HL-60/S4 (cell line): ENCODE data around the gene CFAP73.
"Not testable (repeated sequence)": the region's sequence is repeated elsewhere in the genome, so short reads cannot be mapped to it uniquely, and the experiment has no call there.

Experiments used
- in situ Hi-C: fragments of 300-500 bp; cut with MboI; formaldehyde crosslinking; loops from 2 replicates; pipeline ENCODE4 v1.14.3; 2022; ENCODE audit warnings: low sequenced_read_pairs

The CFAP73 gene

DNA sequence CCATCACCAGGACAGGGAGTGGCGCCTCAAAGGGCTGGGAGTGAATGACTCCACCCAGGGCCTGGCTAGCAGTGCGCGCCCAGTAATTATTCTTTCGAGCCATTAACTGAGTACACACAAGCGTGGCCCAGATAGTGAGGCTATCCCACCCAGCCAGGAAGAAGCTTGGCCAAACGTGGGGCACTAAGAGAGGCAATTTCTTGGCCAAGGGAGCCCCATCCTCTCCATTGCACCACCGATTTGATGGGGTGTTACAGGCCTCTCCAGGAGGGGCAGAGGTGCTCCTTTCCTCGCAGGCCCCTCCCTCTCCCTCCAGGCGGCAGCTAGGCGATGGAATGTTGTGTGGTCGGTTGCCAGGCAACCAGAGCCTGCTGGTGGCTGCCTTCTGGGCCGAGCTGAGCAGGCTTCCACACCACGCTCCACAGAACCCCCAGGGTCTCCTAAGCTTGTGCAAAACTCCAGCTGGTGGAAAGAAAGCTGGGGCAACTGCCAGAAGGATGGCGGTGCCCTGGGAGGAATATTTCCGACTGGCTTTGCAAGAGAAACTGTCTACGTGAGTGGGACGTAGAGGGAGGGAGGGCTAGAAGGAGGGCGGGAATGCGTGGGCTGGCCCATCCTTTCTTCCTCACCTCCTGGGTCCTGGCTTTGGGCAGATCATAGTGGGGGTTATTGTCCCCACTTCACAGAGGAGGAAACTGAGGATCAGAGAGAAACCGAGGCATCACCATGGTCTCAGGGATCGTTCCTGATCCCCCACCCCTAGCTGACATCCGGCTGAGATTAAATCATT lies at the start of gene CFAP73:
Gene CFAP73 (plus strand): TSS at position 364 of the 790 bp plus-strand sequence. CDS start 134 bp downstream, at position 498.
- in situ Hi-C loops = no loop called here

DNA sequence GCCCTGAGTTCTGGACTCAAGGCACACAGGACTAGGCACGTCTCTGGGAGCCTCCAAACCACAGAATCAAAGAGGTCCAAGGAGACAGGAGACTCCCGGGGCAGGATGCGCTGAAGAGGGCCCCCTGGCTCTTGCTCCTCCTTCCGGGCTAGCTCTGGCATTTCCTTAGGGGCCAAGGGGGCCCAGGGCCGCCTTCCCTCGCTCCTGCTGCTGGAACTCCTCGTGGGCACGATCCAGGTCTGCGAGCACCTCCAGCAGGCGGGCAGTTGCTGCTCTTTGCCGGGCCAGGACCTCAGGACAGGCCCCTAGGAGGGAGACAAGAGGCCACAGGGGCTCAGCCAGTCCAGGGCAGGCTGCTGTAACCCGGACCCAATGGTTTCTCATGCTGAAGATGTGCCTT lies 49.8 kb upstream of the CFAP73 start:
- in situ Hi-C loops = no loop called here

DNA sequence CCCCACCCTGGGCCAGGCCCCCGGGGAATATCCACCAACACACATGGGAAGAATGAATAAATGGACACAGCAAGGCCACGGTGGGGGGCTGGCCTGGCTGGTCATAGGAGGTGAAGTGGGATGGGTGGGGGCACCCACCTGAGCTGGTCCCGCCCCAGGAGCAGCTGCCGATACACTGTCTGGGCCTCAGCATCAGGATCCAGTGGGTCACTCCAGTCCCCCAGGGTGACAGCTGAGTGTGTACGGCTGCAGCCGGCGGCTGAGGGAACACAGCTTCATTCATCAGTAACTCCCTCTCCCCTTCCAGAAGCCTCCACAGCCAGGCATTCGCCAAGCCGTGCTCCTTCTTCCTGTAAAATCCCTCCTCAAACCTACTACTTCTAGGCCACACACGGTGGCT lies 47.8 kb upstream of the CFAP73 start:
- in situ Hi-C loops = no loop called here

DNA sequence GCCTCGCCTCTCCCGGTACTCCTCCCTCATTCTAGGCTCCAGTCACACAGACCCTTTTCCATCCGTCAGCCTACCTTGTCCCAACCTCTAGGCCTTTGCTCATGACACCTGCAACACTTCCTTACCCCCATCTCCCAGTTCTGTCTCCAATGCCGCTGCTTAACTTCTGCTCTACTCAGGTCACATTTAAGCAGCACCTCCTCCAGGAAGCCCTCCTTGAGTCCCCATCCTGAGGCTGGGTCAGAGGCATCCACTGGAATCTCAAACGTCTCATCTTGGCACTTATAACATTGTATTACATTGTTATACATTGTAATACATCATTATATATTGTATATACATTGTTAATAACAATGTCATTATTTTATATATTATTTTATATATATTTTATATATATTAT lies 46.7 kb upstream of the CFAP73 start:
- in situ Hi-C loops = no loop called here

DNA sequence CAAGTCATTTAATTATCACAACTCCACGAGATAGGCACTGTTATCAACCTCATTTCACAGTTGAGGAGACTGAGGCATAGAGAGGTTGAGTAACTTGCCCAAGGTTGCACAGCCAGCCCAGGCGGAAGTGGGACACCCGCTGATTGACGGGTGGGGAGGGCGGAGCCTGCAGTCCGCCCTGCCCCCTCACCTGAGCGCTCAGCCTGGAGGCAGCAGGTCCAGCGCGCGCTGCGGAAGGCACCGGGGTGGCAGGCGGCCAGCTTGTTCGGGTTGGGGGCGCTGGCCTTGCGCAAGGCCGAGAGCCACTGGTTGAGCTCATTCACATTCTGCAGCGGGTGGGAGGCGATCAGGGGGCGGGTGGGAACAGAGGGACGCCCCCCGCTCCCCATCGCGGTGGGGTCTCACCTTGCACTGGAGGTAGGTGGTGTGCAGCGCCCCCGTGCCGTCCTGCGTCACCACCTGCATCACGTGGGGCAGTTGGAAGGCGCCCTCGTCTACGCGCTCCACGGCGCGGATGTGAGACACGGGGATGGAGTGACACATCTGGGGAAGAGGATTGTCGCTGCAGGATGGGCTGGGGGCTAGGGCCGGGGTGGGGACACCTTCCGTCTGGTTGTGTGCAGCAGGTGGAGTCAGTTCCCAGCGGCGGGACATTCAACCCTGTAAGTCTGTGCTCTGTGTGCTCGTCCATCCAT lies 45.6 kb upstream of the CFAP73 start:
- in situ Hi-C loops = no loop called here

DNA sequence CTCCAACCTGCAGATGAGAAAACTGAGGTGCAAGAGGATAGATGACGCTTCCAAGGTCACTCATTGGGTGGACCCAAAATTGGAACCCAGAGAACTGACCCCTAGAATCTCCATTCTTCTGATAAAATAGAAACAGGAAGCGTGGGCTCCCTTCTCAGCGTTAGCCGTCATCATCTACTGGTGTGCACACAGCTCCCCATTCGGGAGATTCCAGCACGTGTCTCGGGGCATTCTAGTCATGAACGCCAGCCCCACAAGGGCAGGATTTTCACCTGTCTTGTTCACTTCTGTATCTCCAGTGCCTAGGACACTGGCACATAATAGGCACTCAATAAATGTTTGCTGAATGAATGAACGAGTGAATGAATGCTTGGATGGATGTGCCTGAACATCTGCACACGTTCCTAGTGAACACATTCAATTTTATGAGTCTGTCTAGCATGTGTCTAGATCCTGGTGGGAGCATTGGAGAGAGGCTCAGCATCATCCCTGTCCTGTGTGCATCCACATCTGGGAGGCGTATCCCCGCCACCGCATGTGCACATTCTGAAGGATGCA lies 44.5 kb upstream of the CFAP73 start:
- in situ Hi-C loops = no loop called here

DNA sequence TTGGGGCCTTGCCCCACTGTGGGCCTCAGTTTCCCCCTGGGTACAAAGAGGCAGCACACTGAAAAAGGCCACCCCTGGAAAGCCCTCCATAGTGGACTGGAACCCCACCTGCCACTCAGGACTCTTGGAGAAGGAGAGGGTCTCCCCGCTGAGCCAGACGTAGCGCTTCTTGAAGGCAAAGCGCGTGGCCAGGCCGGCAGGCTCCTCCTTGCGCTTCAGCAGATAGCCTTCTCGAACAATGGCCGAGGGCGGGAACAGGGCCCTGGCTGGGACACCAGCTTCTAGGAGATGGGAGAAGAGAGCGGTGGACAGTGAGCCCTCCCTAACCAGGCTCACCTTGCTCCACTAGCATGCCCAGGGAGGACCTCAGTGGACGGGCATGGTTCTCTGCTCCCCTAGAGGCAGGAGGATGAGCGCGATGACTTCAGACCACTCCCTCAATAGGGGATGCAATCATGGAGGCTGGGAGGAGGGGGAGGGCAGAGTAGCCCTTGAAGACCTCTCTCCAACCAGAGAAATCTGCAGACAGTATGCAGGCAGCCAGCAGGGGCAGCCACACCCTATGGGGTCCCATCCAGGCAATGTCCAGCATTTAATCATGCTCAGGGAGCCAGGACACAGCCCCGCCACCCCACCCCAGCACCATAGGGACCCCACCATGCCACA lies 43.8 kb upstream of the CFAP73 start:
- in situ Hi-C loops = no loop called here

DNA sequence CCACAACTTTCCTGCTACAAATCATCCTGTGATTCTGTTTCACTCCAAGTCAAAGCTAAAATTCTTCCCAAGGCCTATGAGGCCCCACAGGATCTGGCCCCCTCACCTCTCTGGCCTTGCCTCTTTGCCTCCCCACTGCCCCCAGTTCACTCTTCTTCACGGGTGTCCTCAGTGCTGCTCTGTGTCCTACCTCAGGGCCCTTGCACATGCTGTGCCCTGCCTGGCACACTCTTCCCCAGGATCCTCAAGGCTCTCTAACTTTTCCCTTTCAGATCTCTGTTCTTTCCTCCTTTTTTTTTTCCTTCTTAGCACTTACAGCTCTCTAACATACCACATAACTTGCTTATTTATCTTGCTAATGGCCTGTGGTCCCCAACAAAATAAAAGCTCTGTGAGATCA lies 43.2 kb upstream of the CFAP73 start:
- in situ Hi-C loops = no loop called here

DNA sequence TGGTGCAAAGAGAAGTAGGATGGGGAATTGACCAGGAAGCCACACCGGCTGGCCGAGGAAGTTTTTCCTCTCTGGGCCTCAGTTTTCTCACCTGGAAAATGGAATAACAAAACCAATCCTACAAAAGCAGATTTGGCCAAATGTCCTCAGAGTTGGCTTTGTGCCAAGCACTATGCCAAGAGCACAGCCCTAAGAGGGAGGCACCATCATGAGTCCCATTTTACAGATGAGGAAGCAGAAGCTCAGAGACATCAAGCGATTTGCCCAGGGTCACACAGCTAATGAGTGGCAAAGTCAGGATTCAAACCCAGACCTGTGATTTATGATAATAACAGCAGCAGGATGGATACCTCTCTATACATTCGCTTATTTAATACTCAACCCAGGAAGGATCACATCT lies 41.2 kb upstream of the CFAP73 start:
- in situ Hi-C loops = no loop called here

DNA sequence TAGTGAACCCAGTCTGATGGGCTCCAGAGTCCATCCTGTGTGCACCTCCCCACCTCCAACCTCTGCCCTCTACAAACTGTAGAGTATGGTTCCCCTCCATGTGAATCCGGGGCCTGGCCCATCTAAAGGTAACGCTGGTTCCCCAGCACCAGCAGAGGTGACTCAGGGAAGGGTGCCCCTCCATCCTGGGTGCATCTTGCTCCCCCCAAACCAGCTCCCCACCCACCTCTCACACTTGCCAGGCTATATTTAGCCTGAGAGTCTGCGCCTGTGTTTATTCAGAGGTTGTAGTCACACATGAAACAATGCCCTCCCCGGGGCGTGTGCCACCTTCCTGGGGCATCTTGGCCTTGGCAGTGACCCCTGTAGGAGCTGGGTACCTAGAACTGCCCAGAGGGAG lies 40.2 kb upstream of the CFAP73 start:
- in situ Hi-C loops = no loop called here

DNA sequence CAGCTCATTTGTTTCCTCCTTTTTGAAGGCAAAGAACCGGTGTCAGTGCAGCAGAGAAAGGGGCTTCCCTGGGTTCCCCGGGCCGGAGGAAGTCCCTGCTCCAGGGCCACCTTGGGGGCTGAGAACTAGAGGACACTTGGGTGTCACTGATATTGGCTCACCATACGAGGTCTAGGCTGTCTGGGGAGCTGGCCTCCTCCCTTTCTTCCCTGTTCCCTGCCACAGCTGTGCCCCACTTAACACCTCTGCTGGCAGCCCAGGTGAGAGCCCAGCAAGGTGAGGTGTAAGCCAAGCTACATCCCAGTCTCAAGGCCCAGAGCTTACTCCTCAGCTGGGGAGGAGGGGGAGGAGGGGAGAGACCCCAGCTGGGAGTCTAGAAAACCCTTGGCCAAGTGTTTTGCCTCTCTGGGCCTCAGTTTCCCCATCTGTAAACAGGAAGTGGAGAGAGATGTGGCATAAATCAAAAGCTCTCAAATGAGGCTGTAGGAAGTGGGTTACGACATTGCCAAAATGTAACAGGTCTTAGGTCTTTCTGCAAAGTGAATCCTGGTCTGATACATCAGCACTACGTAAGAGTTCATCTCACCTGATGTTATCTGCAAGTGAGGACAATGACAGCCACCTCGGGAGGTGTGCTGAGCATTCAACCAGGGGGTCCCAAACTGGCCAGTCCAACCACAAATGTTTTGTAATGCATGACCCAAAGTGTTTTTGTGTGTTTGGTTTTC lies 39.5 kb upstream of the CFAP73 start:
- in situ Hi-C loops = no loop called here

DNA sequence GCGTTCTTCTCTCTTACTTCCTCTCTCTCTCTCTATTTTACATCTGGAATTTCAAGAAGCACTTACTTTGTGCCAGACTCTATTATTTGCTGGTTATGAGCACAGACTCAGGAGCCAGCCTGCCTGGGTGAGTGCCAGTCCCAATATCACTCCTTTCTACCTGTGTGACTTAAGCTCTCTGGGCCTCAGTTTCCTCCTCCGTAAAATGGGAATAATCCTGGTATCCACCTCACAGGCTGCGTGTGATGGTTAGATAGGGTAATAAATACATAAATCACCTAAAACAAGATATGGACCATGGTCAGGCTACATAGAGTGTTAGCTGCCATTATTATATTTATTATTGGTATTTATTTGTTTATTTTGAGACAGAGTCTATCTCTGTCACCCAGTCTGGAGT lies 38.3 kb upstream of the CFAP73 start:
- in situ Hi-C loops = no loop called here

DNA sequence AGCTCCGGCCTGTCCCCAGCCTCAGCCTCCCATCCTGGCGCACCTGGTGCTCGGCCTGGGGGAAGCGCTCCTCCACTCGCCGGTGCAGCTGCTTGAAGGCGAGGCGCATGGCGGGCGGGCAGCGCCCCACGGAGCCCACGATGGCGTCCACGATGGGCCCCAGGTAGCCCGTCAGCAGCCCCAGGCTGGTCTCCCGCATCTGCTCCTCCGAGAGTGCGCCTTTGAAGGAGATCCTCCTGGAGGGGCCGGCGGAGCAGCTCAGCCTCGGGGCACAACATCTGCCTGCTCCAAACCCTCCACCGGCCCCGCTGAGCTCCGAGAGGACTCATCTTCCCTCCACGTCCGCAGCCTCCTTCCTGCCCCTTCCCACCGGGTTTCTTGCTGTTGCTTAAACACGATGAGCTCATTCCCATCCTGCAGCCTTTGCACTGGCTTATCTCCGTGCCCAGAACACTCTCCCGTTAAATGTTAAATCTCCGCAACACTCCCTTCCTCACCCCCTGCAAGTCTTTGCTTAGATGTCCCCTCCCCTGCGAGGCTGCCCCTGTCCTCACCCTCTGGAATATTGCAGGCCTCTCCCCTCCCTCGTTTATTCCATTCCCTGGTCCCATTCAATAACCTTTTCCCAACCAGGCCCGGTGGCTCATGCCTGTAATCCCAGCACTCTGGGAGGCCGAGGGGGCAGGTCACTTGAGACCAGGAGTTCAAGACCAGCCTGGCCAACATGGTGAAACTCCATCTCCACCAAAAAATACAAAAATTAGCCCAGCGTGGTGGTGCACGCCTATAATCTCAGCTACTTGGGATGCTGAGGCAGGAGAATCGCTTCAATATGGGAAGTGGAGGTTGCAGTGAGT lies 37.3 kb upstream of the CFAP73 start:
- in situ Hi-C loops = no loop called here

DNA sequence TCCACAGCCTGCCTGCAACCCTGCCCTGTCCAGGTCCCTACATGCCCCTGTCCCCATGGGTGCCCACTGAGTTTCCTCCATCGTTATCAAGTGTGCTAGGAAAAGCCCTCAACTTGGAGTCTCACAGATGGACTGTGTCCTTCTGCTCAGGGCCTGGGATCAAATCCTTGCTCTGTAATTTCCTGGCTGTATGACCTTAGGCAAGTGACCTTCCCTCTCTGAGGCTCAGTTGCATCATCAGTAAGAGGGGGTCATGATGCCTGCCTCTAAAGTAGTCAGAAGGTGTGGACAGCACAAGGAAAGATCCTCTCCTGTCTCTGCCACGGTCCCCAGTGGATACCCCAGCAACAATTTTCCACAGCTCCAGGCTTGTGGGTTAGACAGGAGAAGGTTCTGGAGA lies 36.1 kb upstream of the CFAP73 start:
- in situ Hi-C loops = no loop called here

DNA sequence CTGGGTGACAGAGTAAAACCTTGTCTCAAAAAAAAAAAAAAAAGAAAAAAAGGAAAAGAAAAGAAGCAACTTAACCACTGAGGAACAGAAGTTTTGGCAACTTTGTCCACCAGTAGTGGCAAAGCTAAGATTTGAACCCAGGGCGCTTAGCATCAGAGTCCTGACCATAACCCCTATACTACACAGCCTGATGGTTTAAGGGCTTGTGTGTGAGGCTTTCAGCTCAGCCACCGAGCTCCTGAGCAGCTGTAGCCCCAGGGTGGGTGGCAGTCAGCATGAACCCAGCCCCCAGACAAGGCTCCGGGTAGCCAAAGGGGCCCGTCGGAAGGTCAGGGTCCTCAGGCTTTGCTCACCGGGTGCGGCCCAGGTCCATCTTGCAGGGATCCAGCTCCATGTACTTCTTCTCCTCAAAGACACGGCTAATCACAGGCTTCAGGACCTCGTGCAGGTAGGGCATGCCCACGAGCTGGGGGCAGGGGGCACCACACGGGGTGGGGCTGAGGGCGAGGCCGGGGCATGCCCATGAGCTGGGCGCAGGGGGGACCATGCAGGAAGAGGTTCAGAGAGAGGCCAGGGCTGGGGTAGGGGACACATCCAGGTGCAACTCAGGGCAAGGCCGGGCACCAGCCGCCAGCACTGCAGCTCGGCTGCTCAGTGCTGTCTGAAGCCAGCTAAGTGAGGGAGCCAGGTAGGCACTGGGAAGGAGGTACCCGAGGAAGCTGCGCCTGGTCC lies 34.9 kb upstream of the CFAP73 start:
- in situ Hi-C loops = no loop called here

DNA sequence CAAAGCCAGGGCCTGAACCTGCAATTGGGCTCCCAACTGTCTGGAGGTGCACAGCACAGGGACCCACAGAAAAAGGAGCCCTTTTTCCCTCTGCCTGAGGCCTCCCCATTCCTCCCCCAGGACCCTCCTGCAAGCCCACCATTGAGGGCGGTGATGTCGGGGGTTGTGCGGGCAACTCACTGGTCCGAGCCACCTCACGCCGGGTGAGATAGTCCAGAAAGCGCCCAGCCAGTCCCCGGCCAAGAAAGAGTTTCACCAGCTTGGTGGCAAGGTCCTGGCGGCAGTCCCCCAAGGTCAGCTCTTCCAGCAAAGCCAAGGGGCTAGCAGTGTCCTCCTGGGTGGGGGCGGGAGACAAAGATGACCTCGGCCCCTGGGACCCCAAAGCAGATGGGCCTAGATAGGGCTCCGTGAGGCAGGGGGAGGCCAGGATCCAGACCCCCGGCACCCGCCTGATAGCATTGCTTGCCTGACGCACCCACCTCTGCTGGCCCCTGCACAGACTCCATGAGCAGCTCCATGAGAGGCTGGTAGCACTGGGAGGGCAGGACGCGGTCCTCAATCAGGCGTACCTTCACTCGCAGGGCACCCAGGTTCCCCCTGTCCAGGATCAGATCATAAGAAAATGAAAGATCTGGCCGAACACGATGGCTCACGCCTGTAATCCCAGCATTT lies 33.9 kb upstream of the CFAP73 start:
- in situ Hi-C loops = no loop called here

DNA sequence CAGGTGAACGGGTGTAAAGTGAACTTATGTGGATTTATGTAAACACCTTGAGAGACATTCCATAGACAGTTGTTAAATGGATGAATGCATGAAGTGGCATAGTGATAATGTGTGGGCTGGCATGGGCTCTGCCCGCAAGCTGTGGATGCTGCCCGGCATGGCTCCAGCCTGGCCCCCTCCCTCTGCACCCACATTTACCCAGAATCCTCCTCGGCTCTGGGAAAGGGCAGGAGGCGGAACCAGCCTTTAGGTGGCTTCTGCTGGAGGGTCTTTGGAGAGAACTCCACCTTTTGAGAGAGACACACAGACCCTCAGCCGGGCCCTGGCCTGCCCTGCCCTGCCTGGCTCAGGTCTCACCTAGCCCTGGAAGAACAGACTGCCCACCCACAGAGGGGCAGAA lies 32.6 kb upstream of the CFAP73 start:
- in situ Hi-C loops = no loop called here

DNA sequence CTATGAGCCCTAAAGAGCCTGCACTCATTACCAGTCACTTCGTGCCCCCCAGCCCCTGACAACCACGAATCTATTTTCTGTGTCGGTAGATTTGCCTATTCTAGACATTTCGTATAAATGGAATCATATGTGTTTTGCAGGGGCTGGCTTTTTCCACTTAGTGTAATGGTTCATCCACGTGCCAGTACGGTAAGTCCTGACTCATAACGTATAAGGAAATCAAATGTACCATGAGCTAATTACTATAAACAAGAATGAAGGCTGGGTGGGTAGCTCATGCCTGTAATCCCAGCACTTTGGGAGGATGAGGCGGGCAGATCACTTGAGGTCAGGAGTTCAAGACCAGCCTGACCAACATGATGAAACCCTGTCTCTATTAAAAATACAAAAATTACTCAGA lies 31.8 kb upstream of the CFAP73 start:
- in situ Hi-C loops = not testable (repeated sequence)

DNA sequence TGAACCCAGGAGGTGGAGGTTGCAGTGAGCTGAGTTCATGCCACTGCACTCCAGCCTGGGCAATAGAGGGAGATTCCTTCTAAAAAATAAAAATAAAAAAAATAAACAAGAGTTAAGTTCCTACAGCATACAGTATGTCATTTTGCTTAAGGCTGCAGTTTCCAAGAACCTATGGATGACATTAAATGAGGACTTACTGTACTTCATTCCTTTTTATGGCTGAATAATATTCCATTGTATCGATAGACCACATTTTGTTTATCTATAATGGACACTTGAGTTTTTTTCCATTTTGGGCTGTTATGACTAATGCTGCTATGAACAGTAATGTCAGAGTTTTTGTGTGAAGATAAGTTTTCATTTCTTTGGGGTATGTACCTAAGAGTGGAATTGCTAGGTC lies 31.4 kb upstream of the CFAP73 start:
- in situ Hi-C loops = no loop called here
